ENCODE measurements around the gene MDFIC2. TPM values are rescaled to one million over a fixed set of nuclear protein-coding genes. Genes with fewer than 3 reads are reported as not detected.

The MDFIC2 gene
- total and polyA plus RNA-seq, 2 experiments from 2014 or later, result not detected

DNA sequence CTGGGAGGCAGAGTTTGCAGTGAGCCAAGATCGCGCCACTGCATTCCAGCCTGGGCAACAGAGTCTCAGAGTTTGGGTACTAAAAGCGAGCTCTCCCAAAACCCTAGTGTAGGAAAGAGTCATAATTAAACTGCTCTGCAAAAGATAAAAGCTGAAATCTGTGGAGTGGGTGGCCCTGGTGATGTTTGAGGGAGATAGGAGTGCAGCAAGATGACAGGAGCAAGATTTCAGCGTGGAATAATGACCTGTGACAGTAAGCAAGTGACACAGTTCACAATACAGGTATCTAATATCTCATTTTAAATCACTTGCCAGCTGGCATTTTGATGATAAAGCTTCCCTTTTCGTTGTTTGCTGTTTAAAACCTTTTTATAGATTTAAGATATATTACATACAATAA, 79.3 kb downstream of the MDFIC2 start:
- H3K4me3 Mint-ChIP-seq, result no peak overlapping the region
- no peaks in the 10 kb centered on the region for H3F3A ChIP-seq (replicated peaks; ENCODE audit: low read depth)
- no peak for TF ChIP-seq CREB1 (CRISPR knock-in tag; IDR thresholded peaks at IDR 0.05; ENCODE audit: low read depth)
- no peaks in the 10 kb centered on the region for H3K79me2 ChIP-seq (replicated peaks; ENCODE audit: insufficient read depth)
- peaks cover 2% of the 10 kb centered on the region for H3K27me3 Mint-ChIP-seq (ENCODE audit: insufficient read depth, low read depth, poor library complexity)
- no peak overlapping the region for H3K27ac Mint-ChIP-seq
- H3K9me3 Mint-ChIP-seq, result no peaks in the 10 kb centered on the region
- H3K27me3 ChIP-seq (ENCODE audit: insufficient read depth), result no peaks in the 10 kb centered on the region
- DNase-seq (ENCODE audit: low spot score) (no peak), ATAC-seq (no peak)
- H3K27ac ChIP-seq (ENCODE audit: low read depth), result no peak overlapping the region
- no peaks in the 10 kb centered on the region for H3K36me3 ChIP-seq (ENCODE audit: insufficient read depth)
- no peaks in the 10 kb centered on the region for H3K36me3 Mint-ChIP-seq (ENCODE audit: low read depth)
- no peak overlapping the region for H3K4me2 ChIP-seq
- peaks cover 9% of the 10 kb centered on the region; the same call in 2 of the 3 replicates for H3K4me1 Mint-ChIP-seq
- H3K9me2 ChIP-seq (ENCODE audit: insufficient read depth), result peaks cover 7% of the 10 kb centered on the region; the same call in 1 of the 2 replicates
- no peak overlapping the region for H3K4me3 ChIP-seq
- H2AFZ ChIP-seq, result 0 out of 2 replicates have a peak overlapping the region, but pooled peaks have one; percentile 43
- no peaks in the 10 kb centered on the region for H3K4me1 ChIP-seq (ENCODE audit: insufficient read depth)
- H4K20me1 ChIP-seq (replicated peaks; ENCODE audit: insufficient read depth), result no peaks in the 10 kb centered on the region

DNA sequence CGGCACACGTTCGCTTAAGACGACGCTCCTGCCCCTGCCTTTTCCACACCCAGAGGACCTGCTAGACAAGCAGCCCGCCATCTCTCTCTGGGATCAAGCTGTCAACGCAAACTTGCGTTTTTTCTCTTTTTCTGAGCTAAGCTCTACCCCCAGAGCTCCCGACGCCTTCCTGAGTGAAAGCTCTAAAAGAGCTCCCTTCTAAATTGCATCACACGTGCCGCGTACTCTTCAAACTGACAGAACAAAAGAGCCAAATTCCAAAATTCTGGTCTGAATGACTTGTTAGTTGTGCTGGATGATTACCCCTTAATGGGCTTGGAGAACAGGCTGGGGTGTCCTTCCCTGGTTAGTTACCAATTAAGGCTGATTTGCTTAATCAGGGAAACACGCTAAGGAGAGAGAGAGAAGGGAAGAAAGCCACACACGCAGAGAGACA, 81.2 kb downstream of the MDFIC2 start:
- no peak overlapping the region for H3K4me3 ChIP-seq
- TF ChIP-seq STAT1 (IDR thresholded peaks at IDR 0.05; ENCODE audit: unreplicated experiment) (no peak), ZNF462 (CRISPR knock-in tag; IDR thresholded peaks at IDR 0.05) (no peak), CTCF (conservative IDR thresholded peaks at IDR 0.05; ENCODE audit: low read depth in 2 of 2) (no peak)
- peak overlapping the region; percentile 98 for H2AFZ ChIP-seq
- H3K79me2 ChIP-seq (replicated peaks; ENCODE audit: insufficient read depth), result no peaks in the 10 kb centered on the region
- Mint-ChIP-seq H3K9me3 (no peaks in the 10 kb centered on the region), H3K36me3 (ENCODE audit: low read depth) (no peaks in the 10 kb centered on the region), H3K27ac (no peak overlapping the region), H3K4me1 (peaks cover 9% of the 10 kb centered on the region; the same call in 2 of the 3 replicates), H3K27me3 (ENCODE audit: insufficient read depth, low read depth, poor library complexity) (peaks cover 2% of the 10 kb centered on the region), H3K4me3 (no peak overlapping the region)
- no peaks in the 10 kb centered on the region for H3K36me3 ChIP-seq (ENCODE audit: insufficient read depth)
- peak; percentile 21 for DNase-seq (ENCODE audit: low spot score)
- H3K4me2 ChIP-seq, result no peak overlapping the region
- H3K27ac ChIP-seq (ENCODE audit: low read depth), result no peak overlapping the region
- no peaks in the 10 kb centered on the region for H4K20me1 ChIP-seq (replicated peaks; ENCODE audit: insufficient read depth)
- ATAC-seq, result no peak
- H3K4me1 ChIP-seq (ENCODE audit: insufficient read depth), result no peaks in the 10 kb centered on the region
- no peaks in the 10 kb centered on the region for H3F3A ChIP-seq (replicated peaks; ENCODE audit: low read depth)
- no peaks in the 10 kb centered on the region for H3K27me3 ChIP-seq (ENCODE audit: insufficient read depth)
- H3K9me2 ChIP-seq (ENCODE audit: insufficient read depth), result 0 out of 2 replicates have a peak, but pooled peaks cover 3% of the 10 kb centered on the region
